Activated naive CD4-positive, alpha-beta T cell treated with anti-CD3 and anti-CD28 coated beads, Interleukin-2, amount 10 ng/mL, durations not matched to agents 7 days and 5 days (primary cell): ENCODE measurements around the gene TRANK1.

ENCODE experiments used
- CTCF ChIA-PET: fragments of 350-600 bp; sonication (Branson Sonifier 250); formaldehyde crosslinking; loops from one replicate; lab custom pipeline; 2021; ENCODE audit warnings: antibody characterized with exemption; lab: Charles Lee
- DNase-seq: peaks from one replicate; pipeline ENCODE4 v3.0.0-alpha.2; 2020
- H3K27ac Mint-ChIP-seq: one replicate; pipeline ENCODE4 v1.8.0; 2021; ENCODE audit warnings: mild to moderate bottlenecking, moderate library complexity, mixed read lengths
- H3K27me3 Mint-ChIP-seq: one replicate; pipeline ENCODE4 v1.8.0; 2021; ENCODE audit warnings: mild to moderate bottlenecking, mixed read lengths
- H3K36me3 Mint-ChIP-seq: one replicate; pipeline ENCODE4 v1.8.0; 2021; ENCODE audit warnings: mixed read lengths
- H3K4me1 Mint-ChIP-seq: one replicate; pipeline ENCODE4 v1.8.0; 2021; ENCODE audit warnings: mixed read lengths
- H3K4me3 Mint-ChIP-seq: one replicate; pipeline ENCODE4 v1.8.0; 2021; ENCODE audit warnings: mild to moderate bottlenecking, moderate library complexity, mixed read lengths
- H3K9me3 Mint-ChIP-seq: one replicate; pipeline ENCODE4 v1.8.0; 2021; ENCODE audit warnings: mixed read lengths

TRANK1 gene

GRCh38 chr3:36944641-36945270 is at the start of gene TRANK1:
Gene TRANK1, minus strand, starts transcription at chr3:36945054. Its CDS starts 245 bp downstream, at chr3:36944809.
- CTCF ChIA-PET: interaction anchor here (1.4 to 2.0 kb wide), 4 partner anchors 10 to 39 kb away, joined by 3 to 10 read pairs (median 5); no protein-coding TSS in a partner anchor
- peak within 1 kb of the TSS; percentile 68 for H3K27ac Mint-ChIP-seq
- H3K27me3 Mint-ChIP-seq: peaks cover 20% of the 10 kb centered on the region
- peak; percentile 88 for DNase-seq
- H3K4me3 Mint-ChIP-seq: peak within 1 kb of the TSS; percentile 77
- H3K36me3 Mint-ChIP-seq: peaks cover 14% of the 10 kb centered on the region
- peaks cover 18% of the 10 kb centered on the region for H3K4me1 Mint-ChIP-seq
- peaks cover 21% of the 10 kb centered on the region for H3K9me3 Mint-ChIP-seq

- DNase-seq: peak; percentile 100
- Mint-ChIP-seq H3K9me3 (no peaks in the 10 kb centered on the region), H3K4me3 (no peak within 1 kb of the TSS), H3K36me3 (peaks cover 51% of the 10 kb centered on the region), H3K27me3 (no peaks in the 10 kb centered on the region), H3K27ac (no peak within 1 kb of the TSS), H3K4me1 (peaks cover 49% of the 10 kb centered on the region)
- CTCF ChIA-PET: interaction anchor here (0.6 to 0.9 kb wide), 3 partner anchors 19 to 35 kb away, joined by 3 to 4 read pairs (median 4); no protein-coding TSS in a partner anchor
Observed at GRCh38 chr3:36993326-36994283, 48.8 kb upstream of the TRANK1 start, which contains the start of gene MLH1. Gene MLH1, plus strand, starts transcription at chr3:36993518. Its CDS starts 30 bp downstream, at chr3:36993548.

DNA sequence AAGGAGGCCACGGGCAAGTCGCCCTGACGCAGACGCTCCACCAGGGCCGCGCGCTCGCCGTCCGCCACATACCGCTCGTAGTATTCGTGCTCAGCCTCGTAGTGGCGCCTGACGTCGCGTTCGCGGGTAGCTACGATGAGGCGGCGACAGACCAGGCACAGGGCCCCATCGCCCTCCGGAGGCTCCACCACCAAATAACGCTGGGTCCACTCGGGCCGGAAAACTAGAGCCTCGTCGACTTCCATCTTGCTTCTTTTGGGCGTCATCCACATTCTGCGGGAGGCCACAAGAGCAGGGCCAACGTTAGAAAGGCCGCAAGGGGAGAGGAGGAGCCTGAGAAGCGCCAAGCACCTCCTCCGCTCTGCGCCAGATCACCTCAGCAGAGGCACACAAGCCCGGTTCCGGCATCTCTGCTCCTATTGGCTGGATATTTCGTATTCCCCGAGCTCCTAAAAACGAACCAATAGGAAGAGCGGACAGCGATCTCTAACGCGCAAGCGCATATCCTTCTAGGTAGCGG is 48.0 kb upstream of the TRANK1 start, which contains the start of gene EPM2AIP1:
EPM2AIP1 (minus strand) TSS at position 326 of the 520 bp plus-strand sequence; CDS start at position 272, 54 bp downstream.
- CTCF ChIA-PET: interaction anchor here (0.6 to 0.9 kb wide), 4 partner anchors 18 to 336 kb away, joined by 3 to 4 read pairs (median 4); no protein-coding TSS in a partner anchor
- H3K4me3 Mint-ChIP-seq: no peak within 1 kb of the TSS
- no peaks in the 10 kb centered on the region for H3K27me3 Mint-ChIP-seq
- no peak for DNase-seq
- H3K27ac Mint-ChIP-seq: no peak within 1 kb of the TSS
- no peaks in the 10 kb centered on the region for H3K9me3 Mint-ChIP-seq
- peaks cover 53% of the 10 kb centered on the region for H3K36me3 Mint-ChIP-seq
- peaks cover 53% of the 10 kb centered on the region for H3K4me1 Mint-ChIP-seq

- no peaks in the 10 kb centered on the region for H3K27me3 Mint-ChIP-seq
- DNase-seq: peak; percentile 36
- H3K36me3 Mint-ChIP-seq: peaks cover 54% of the 10 kb centered on the region
- peaks cover 53% of the 10 kb centered on the region for H3K4me1 Mint-ChIP-seq
- CTCF ChIA-PET: interaction anchor here (0.6 to 1.0 kb wide), 4 partner anchors 33 to 336 kb away, joined by 3 to 5 read pairs (median 4); no protein-coding TSS in a partner anchor
- H3K27ac Mint-ChIP-seq: no peak overlapping the region
- H3K4me3 Mint-ChIP-seq: no peak overlapping the region
- H3K9me3 Mint-ChIP-seq: no peaks in the 10 kb centered on the region
Observed at GRCh38 chr3:36991923-36992805, 47.3 kb upstream of the TRANK1 start.

- Mint-ChIP-seq H3K27ac (no peak overlapping the region), H3K4me1 (peaks cover 49% of the 10 kb centered on the region), H3K4me3 (no peak overlapping the region), H3K9me3 (no peaks in the 10 kb centered on the region), H3K36me3 (peaks cover 50% of the 10 kb centered on the region), H3K27me3 (no peaks in the 10 kb centered on the region)
- no peak for DNase-seq
- CTCF ChIA-PET: interaction anchor here (0.9 kb wide), 1 partner anchor 154 kb away, joined by 3 read pairs; no protein-coding TSS in a partner anchor
Observed at GRCh38 chr3:36991147-36991546, 46.3 kb upstream of the TRANK1 start.

DNA sequence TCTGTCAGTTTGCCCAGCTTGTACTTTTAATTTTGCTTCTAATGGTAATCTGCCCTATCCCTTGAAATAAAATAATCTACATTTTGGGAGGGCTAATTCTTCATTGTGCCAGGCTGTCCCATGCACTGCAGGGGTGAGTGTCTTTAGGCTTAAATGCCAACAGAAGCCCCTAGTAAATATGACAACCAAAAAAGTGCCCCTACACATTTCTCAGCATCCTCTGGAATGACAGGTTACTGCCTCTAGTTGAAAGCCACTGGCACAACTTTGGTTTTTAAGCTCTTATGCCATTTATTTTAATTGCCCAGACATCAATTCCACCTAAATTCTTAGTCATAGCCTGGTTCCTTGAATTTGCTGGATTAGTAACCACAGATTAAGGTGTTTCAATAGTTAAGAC is 44.7 kb upstream of the TRANK1 start:
- Mint-ChIP-seq H3K27me3 (no peaks in the 10 kb centered on the region), H3K36me3 (peaks cover 64% of the 10 kb centered on the region), H3K4me1 (peaks cover 49% of the 10 kb centered on the region), H3K9me3 (no peaks in the 10 kb centered on the region), H3K27ac (no peak overlapping the region), H3K4me3 (peak overlapping the region; percentile 40)
- CTCF ChIA-PET: interaction anchor here (0.9 to 1.2 kb wide), 3 partner anchors 9 to 120 kb away, joined by 3 to 4 read pairs (median 3); no protein-coding TSS in a partner anchor
- no peak for DNase-seq

GRCh38 chr3:36989005-36989404 is 44.2 kb upstream of the TRANK1 start:
- Mint-ChIP-seq H3K27ac (no peak overlapping the region), H3K4me1 (peaks cover 49% of the 10 kb centered on the region), H3K36me3 (peaks cover 66% of the 10 kb centered on the region), H3K9me3 (no peaks in the 10 kb centered on the region), H3K4me3 (peak overlapping the region; percentile 40), H3K27me3 (no peaks in the 10 kb centered on the region)
- CTCF ChIA-PET: interaction anchor here (0.9 to 1.2 kb wide), 2 partner anchors 9 to 119 kb away, joined by 3 to 4 read pairs; no protein-coding TSS in a partner anchor
- DNase-seq: no peak

GRCh38 chr3:36988356-36988755 is 43.5 kb upstream of the TRANK1 start:
- Mint-ChIP-seq H3K4me1 (peaks cover 49% of the 10 kb centered on the region), H3K36me3 (peaks cover 73% of the 10 kb centered on the region), H3K4me3 (peak overlapping the region; percentile 29), H3K27ac (peak overlapping the region; percentile 38), H3K27me3 (no peaks in the 10 kb centered on the region), H3K9me3 (no peaks in the 10 kb centered on the region)
- DNase-seq: no peak
- CTCF ChIA-PET: interaction anchor here (0.7 kb wide), 1 partner anchor 36 kb away, joined by 4 read pairs; no protein-coding TSS in a partner anchor

DNA sequence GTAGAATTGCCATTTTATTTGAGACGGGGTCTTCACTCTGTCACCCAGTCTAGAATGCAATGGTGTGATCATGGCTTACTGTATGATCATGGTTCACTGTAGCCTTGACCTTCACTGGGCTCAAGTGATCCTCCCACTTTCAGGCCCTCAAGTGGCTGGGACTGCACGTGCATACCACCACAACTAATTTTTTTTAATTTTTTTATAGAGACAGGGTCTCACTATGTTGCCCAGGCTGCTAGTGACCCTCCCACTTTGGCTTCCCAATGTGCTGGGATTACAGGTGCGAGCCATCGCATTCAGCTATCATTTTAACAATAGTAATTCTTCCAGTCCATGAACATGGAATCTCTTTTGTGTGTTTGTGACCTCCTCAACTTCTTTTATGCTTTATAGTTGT is 36.2 kb upstream of the TRANK1 start:
- Mint-ChIP-seq H3K4me1 (no peaks in the 10 kb centered on the region), H3K27me3 (no peaks in the 10 kb centered on the region), H3K36me3 (peaks cover 63% of the 10 kb centered on the region), H3K9me3 (peaks cover 22% of the 10 kb centered on the region), H3K4me3 (no peak overlapping the region), H3K27ac (no peak overlapping the region)
- CTCF ChIA-PET: interaction anchor here (1.7 kb wide), 1 partner anchor 9 kb away, joined by 4 read pairs; no protein-coding TSS in a partner anchor
- DNase-seq: no peak

- Mint-ChIP-seq H3K36me3 (peaks cover 27% of the 10 kb centered on the region), H3K27ac (no peak overlapping the region), H3K4me1 (peaks cover 37% of the 10 kb centered on the region), H3K27me3 (no peaks in the 10 kb centered on the region), H3K9me3 (peaks cover 4% of the 10 kb centered on the region), H3K4me3 (no peak overlapping the region)
- no peak for DNase-seq
- CTCF ChIA-PET: interaction anchor here (0.6 to 2.2 kb wide), 3 partner anchors 9 to 15 kb away, joined by 3 to 10 read pairs (median 3); no protein-coding TSS in a partner anchor
Observed at GRCh38 chr3:36973139-36973538, 28.3 kb upstream of the TRANK1 start.

GRCh38 chr3:36972163-36972562 is 27.3 kb upstream of the TRANK1 start:
- CTCF ChIA-PET: interaction anchor here (0.6 kb wide), 1 partner anchor 13 kb away, joined by 3 read pairs; no protein-coding TSS in a partner anchor
- peaks cover 4% of the 10 kb centered on the region for H3K9me3 Mint-ChIP-seq

GRCh38 chr3:36969540-36970432 is 24.9 kb upstream of the TRANK1 start:
- no peak overlapping the region for H3K4me3 Mint-ChIP-seq
- peak; percentile 46 for DNase-seq

More at GRCh38 chr3:36972163-36972562, 27.3 kb upstream of the TRANK1 start:
- peaks cover 22% of the 10 kb centered on the region for H3K36me3 Mint-ChIP-seq
- no peak for DNase-seq
- H3K4me1 Mint-ChIP-seq: peaks cover 37% of the 10 kb centered on the region
- H3K4me3 Mint-ChIP-seq: no peak overlapping the region
- no peaks in the 10 kb centered on the region for H3K27me3 Mint-ChIP-seq
- no peak overlapping the region for H3K27ac Mint-ChIP-seq

More at GRCh38 chr3:36969540-36970432, 24.9 kb upstream of the TRANK1 start:
- Mint-ChIP-seq H3K4me1 (peaks cover 36% of the 10 kb centered on the region), H3K9me3 (peaks cover 4% of the 10 kb centered on the region), H3K27me3 (no peaks in the 10 kb centered on the region), H3K27ac (no peak overlapping the region), H3K36me3 (peaks cover 15% of the 10 kb centered on the region)
- CTCF ChIA-PET: interaction anchor here (0.6 to 1.4 kb wide), 3 partner anchors 11 to 896 kb away, joined by 3 to 16 read pairs (median 3); no protein-coding TSS in a partner anchor
